ENCODE measurements around the gene THY1.

DNA sequence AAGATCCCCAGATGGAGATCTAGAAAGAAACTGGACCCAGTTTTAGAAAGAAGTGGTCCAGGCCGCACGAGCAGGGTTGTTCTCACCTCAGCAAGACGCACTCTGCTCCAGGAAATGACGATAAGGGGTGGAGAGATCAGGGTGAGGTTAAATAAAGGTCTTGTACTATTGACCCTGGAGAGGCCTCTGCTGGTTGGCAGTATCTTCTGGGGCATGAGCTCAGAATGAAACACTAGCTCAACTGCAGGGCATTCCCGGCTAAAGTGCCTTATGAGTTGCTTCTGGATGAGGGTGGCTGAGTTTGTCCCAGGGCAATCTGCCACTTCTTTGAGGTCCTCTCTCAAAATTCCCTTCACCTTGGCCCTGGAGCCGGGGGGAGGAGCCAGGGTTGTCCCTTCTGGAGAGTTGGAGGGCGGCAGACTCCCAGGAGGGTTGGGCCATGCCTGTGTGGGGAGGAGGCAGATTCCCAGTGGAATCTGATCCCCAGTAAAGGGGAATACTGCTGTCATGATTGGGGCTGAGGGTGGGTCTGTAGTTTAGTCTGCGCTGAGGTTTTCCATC, 52.4 kb downstream of the THY1 start:
- TF ChIP-seq, protein P1, sequence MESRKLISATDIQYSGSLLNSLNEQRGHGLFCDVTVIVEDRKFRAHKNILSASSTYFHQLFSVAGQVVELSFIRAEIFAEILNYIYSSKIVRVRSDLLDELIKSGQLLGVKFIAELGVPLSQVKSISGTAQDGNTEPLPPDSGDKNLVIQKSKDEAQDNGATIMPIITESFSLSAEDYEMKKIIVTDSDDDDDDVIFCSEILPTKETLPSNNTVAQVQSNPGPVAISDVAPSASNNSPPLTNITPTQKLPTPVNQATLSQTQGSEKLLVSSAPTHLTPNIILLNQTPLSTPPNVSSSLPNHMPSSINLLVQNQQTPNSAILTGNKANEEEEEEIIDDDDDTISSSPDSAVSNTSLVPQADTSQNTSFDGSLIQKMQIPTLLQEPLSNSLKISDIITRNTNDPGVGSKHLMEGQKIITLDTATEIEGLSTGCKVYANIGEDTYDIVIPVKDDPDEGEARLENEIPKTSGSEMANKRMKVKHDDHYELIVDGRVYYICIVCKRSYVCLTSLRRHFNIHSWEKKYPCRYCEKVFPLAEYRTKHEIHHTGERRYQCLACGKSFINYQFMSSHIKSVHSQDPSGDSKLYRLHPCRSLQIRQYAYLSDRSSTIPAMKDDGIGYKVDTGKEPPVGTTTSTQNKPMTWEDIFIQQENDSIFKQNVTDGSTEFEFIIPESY (CRISPR knock-in tag; IDR thresholded peaks at IDR 0.05) = no peak
- TF ChIP-seq NR1H2 (CRISPR knock-in tag; IDR thresholded peaks at IDR 0.05) (no peak), JUN (IDR thresholded peaks at IDR 0.05; ENCODE audit: borderline replicate concordance, low read depth, low read length) (no peak), JUN (CRISPR knock-in tag; IDR thresholded peaks at IDR 0.05; ENCODE audit: borderline replicate concordance) (no peak), ZBTB17 (CRISPR knock-in tag; IDR thresholded peaks at IDR 0.05) (no peak), DPF2 (IDR thresholded peaks at IDR 0.05) (no peak), SMAD1 (IDR thresholded peaks at IDR 0.05; ENCODE audit: low read depth, low read length, partially characterized antibody) (no peak), EZH2 (IDR thresholded peaks at IDR 0.05; ENCODE audit: borderline replicate concordance, low read depth, low read length) (no peak), NRF1 (conservative IDR thresholded peaks at IDR 0.05 in 1 of 2, IDR thresholded peaks at IDR 0.05 in 1 of 2) (no peak), MED1 (CRISPR knock-in tag; IDR thresholded peaks at IDR 0.05; ENCODE audit: borderline replicate concordance) (no peak)
